SU-DHL-6 (cell line): ENCODE results near the gene ADGRF3.

Experiments used
- CTCF ChIP-seq: fragments of 200-600 bp; sonication (generic); IDR thresholded peaks from one replicate; pipeline ENCODE4 v1.5.1; 2017; ENCODE audit warnings: antibody characterized with exemption, mild to moderate bottlenecking, low read length, moderate library complexity; ENCODE audit not compliant: insufficient read depth, poor library complexity, severe bottlenecking
- EZH2phosphoT487 ChIP-seq: fragments of 200-600 bp; sonication (generic), shearing (Covaris generic); conservative IDR thresholded peaks from 2 replicates; pipeline ENCODE4 v1.6.1; 2018; ENCODE audit warnings: mild to moderate bottlenecking, antibody characterized with exemption, low read length, moderate library complexity, mixed read lengths

DNA sequence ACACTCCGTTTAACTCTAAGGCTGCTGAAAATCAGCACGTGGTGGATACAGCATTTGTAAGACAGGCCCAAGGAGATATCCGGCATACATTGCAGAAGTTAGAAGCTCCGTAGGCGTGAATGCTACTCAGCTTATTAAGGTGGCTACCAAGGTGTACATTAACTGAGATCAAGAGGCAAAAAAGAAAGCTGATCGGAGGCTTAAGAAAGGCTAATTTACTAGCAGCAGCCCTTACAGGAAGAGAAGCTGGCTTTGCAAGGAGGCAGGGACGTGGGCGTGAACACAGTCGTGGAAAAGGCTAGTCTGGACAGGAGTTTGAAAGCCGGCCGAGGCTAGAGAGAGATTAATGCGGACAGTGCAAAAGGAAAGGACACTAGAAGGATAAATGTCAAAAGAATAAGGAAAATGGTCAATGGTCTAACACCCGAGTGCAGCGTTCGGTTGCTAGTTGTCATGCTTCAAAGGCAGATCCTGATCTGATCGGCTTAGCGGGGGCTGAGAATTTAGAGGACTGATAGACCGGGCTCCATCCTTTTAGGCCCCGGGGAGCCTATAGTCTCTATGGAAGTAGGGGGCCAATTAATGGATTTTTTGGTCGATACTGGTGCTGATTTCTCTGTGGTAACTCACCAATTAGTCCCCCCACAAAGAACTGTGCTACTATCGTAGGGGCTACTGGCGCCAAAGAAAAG is 46.2 kb downstream of the ADGRF3 start:
- TF ChIP-seq CTCF (no peak), EZH2phosphoT487 (no peak)
